Measurements from ENCODE around the gene MAP4K1.
"Not testable (repeated sequence)": the region's sequence is repeated elsewhere in the genome, so short reads cannot be mapped to it uniquely, and the experiment has no call there.

MAP4K1 gene

DNA sequence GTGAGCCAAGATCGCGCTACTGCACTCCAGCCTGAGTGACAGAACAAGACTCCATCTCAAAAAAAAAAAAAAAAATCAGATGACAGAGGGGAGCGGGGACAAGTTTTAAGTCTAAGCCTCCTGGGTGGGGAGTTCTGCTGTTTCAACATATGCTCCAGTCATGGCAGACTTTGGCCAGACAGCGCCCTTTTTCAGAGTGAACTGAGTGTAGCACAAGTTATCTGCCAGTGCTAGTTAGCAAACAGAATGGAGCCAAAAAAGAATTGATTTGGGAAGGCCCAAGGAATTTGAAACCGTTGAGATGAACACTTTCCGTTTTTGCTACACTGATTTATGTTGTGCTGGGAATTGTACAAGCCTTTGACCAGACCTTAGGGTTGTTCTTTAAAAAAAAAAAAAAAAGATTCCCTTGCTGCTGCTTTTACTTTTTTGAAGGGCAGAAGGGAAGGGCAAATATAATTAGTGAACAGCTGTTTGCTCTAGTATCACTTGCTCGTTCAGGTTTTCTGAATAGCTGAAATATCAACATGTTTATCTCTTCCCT lies 35.3 kb upstream of the MAP4K1 start:
- DNase-seq (ENCODE audit: low spot score) = no peak

DNA sequence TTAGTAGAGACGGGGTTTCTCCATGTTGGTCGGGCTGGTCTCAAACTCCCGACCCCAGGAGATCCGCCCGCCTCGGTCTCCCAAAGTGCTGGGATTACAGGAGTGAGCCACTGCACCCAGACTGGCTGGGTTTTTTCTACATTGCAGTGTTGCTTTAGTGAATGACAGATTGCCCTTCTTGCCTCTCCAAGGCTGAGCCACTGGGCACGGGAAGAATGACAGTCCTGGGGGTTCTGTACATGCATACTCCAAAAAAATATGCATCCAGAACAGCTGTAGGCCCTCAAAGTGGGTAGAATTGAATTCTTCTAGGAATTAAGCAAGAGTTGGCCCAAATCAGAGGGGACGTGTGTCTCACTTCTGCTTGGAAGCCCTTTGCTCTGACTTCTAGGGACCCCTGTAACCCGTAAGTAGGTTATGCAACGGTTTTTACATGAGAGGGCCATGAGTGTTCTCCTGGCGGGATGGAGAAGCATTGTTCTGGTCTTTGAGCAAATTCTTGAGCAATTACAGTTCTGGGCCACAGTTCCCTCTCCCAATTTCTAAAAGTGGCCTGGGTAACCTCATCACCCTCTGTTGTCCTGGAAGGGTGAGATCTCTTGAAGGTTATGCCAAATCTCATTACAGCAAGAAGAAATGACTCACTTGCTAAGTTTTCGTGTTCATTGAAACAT lies 33.3 kb upstream of the MAP4K1 start:
- DNase-seq (ENCODE audit: low spot score) = no peak

DNA sequence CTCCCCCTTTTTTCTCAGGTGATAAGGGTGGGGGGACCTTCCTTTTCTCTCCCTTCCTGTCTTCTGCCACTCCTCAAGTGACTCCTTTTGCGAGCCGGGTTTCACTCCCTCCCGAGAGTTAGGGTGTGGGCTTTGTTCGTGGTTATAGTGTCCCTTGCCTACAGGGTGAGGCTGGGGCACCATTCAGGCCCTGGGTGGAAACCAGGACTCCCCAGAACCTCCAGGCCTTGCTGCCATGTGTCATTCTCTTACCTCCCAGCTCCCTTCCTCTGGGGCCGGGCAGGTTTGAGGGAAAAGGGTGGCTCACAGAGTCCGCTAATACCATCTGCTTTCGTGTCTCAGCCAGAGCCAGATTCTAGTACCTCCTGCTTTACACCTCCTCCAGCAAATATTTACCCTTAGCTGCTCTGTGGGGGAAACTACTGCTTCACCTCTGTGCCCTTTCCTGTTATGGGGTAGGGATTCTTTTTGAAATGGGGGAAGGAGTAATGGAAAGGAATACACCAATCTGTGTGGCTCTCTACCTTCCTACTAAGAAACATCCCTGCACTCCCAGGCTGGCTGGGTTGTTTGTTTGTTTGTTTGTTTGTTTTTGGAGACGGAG lies 32.5 kb upstream of the MAP4K1 start:
- DNase-seq (ENCODE audit: low spot score) = no peak

DNA sequence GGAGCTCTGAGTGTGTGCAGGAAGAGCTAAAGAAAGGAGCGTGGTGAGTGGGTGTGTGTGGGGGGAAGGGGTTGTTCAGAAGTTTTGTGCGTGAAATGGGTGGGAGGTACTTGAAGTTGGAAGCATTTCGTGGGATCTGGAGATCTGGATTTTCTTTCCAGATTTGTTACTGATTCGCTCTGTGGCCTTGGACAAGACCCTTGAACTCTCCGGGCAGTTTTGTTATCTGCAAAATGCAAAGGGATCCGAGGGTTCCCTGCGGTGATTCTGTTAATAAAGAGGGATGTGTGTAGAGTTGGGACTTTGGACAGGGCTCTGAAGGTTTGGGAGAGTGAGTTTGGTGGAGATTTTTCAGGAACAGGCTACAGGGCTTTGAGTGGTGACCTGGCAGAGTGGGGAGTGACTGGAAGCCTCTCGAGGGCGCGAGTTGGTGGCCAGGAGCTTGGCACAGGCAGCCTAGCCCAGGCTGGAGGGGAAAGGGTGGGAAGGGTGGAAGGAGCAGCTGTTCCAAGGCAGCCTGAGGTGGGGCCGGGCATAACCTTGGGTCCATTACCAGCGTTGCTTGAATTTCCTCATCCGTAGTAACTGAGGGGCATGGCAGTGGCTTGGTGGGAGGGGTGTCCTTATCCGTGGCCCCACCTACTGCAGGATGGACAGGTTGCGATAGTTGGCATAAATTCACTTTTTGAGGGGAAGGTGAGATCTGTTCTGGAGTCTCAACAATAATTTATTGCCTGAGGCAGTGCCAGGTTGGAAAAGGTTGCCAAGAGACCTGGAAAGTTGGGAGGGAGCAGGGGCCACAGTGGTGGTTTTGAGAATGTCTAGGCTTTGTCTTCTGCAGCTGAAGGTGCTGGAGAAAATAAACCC lies 31.8 kb upstream of the MAP4K1 start:
- no peak for DNase-seq (ENCODE audit: low spot score)

DNA sequence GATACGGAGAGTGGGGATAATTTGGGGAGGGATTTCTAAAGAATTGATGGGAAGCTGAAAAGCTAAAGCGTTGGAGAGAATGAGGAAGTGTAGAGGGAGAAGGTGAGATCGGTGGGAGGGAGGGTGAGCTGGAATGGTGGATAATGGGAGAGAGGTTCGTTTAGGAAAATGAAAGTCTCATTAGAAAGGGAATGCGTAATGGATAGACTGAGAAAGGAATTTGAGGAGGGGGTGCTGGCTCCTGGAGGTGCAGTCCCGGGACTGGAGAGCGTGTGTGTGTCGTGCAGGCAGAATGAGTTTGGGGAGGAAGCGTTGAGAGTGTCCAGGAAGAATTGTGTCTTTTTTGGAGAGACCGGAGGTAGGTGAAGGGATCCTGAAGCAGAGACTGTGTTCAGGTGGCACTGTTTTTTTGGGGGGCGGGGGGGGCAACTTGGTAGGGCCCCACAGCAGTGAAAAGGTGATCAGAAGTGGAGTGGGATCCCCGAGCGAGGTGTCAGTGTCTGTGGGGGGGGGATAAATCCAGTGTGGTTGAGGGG lies 31.1 kb upstream of the MAP4K1 start:
- no peak for DNase-seq (ENCODE audit: low spot score)

DNA sequence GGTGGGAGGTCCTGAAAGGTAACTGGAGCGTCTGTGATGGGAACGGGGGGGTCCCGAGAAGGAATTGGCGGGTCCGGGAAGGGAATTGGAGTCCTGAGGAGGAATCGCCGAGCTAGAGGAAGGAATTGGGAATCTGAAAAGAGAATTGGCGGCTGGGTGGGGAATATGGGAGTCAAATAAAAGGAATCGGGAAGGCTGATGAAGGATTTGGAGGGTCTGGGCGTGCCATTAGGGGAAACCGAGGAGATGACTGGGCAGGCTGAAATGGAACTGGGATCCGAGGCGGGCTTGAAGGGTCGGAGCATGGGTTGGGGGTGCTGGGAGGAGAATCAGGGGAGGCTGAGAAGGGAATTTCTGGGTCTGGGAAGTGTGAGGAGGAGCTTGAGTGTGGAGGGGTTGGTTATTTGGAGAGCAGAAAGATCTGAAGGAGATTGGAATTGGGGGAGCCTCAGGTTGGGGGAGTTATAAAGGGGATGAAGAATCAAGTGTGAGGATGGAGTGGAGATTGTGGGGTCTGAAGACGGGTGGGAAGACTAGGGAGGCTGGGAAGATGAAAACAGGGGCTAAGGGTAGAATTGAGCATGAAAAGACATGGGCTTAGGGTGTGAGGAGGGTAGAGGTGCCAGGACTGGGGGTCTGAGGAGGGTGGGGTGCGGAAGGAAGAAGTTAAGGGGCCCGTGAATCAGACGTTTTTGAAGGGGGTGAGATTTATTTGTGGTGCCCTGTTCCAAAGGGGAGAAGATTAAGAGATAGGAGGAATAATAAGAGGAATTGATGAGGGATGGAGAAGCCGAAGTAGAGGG lies 30.4 kb upstream of the MAP4K1 start:
- no peak for DNase-seq (ENCODE audit: low spot score)

DNA sequence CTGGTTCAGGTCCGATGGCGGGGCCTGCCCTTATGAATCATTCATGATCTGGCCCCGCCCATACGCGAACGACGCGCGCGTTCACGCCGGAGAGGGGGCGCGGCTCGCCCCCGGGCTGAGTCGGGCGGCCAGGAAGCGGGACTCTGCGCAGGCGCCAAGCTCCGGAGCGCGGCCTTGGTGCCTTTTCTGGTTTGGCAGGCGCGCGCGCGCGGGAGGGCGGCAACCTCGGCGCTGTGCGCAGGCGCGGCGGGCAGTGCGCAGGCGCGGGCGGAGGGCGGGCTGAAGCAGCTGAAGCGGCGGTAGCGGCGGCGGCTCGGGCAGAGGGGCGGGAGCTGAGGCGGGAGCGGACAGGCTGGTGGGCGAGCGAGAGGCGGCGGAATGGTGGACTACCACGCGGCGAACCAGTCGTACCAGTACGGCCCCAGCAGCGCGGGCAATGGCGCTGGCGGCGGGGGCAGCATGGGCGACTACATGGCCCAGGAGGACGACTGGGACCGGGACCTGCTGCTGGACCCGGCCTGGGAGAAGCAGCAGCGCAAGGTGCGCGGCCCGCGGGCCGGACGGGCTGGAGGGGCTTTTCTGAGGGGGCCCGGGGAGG lies 29.7 kb upstream of the MAP4K1 start, which contains the start of gene ACTN4:
Gene ACTN4, plus strand, starts transcription at position 282 of the 598 bp plus-strand sequence. Its CDS starts 97 bp downstream, at position 379.
- DNase-seq (ENCODE audit: low spot score) = peak; percentile 93

DNA sequence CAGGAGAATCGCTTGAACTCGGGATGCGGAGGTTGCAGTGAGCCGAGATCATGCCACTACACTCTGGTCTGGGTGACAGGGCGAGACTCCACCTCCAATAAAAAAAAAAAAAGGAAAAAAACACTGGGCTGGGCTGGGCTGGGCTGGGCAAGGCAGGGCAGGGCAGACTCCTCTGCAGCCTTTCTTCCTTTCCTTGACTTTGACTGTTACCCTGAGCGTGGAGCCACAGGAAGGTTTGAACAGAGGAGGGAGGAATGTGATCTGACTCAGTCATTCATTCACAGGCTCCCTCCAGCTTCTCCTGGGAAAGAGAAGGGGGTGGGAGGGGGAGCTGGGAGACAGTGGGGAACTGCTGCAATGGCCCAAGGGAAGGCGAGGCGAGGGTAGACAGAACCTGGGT lies 27.0 kb upstream of the MAP4K1 start:
- DNase-seq (ENCODE audit: low spot score) = no peak

DNA sequence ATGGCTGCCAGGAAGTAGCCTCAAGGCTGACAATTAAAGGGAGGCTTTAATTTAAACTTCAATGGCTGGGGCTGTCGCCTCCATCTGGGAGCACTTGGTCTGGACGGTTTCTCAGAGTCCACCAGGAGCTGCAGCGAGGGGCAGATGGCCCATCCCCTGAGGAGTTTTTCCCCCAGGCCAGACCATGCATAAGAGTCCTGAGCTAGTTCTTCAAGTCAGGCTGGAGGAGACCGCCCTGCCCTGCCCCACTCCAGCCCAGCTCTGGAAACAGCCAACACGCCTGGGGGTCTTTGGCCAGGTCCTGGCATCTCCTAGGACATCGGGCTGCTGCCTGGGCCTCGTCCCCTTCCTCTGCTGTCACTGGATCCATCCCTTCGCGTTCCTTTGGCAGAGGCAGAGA lies 24.4 kb upstream of the MAP4K1 start:
- no peak for DNase-seq (ENCODE audit: low spot score)

DNA sequence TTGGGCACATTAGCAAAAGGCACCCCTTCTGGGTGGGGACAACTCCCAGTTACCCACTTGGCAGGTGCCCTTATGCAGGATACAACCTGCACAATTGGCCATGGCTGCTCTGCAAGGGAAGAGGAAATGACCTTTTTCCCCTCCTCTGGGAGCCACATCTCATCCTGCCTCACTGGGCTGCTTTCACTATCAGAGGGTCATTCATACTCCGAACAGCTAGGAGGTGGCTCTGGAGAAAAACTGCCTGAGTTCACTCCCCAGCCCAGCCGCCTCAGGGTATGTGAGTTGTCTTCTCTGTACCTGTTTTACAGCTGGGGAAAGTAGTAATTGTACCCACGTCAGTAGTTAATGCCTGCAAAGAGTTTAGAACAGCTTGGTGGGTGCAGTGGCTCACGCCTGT lies 22.6 kb upstream of the MAP4K1 start:
- no peak for DNase-seq (ENCODE audit: low spot score)

DNA sequence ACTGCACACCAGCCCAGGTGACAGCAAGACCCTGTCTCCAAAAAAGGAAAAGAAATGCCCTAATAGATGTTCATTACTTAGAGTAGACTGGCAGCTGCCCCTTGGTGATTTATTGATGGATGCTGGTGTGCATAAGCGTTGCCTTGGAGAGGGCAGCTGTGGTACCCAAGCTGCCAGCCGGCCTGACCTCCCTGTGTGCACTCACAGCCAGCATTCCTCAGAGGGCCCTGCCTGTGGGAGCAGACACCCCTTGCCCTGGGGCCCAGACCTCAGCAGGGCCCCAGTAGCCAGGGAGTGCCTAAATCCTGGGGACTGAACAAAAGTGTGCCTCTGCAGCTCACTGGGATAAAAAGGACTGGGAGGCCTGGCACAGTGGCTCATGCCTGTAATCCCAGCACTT lies 21.9 kb upstream of the MAP4K1 start:
- no peak for DNase-seq (ENCODE audit: low spot score)

DNA sequence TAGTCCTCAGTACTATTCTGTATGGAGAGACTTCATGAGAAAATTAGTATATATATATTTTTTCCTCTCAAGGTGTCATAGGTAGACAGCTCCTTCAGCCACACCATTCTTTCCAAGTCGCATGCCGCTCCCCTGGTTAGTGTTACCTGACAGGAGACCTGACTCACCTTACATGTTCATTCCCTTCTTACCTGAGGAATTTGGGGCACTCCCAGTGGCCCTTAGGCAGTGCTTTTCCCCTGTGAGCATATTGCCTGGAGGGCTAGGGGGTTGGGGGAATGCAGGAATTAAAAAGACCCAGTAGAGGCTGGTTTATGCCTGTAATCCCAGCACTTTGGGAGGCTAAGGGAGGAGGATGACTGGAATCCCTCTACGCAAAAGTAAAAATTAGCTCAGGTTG lies 20.7 kb upstream of the MAP4K1 start:
- DNase-seq (ENCODE audit: low spot score) = no peak

DNA sequence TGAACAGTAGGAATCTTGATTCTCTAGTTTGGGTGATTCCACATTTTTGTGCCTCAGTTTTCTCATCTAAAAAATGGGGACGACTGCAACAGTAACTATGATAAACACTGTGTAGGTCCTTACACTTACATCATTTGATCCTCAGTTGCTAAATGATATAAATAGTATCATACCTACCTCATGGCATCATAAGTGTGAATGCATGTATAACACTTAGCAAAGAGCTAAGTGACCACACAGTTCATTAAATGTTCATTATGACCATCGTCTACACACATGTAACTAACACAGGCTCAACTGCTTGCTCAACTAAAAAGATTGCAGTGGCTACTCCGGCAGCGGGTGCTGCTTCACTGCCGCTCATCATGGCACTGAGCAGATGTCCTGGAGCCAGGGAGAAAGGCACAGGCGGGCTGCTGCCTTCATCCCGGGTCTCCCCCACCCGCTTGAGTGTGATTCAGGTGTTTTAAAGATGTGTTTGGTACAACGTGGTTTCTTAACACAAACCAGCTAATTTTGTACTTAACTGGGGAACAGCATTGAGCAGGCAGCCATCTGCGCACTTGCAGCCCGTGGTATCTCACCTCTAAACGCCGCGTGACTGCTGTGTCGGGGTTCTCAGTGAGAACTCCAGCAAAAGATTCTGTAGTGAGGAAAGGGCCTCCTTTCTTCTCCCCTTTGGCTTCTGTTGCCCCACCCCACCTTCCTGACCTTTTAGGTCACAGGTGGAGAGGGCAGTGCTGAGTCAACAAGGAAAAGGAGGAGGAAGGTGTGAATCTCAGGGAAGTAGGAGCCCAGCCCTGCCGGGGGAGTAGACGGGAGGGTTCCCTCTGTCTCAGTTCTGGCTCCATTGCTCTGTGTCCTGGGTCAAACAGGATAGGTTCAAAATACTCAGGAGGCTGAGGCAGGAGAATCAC lies 18.0 kb upstream of the MAP4K1 start:
- no peak for DNase-seq (ENCODE audit: low spot score)

DNA sequence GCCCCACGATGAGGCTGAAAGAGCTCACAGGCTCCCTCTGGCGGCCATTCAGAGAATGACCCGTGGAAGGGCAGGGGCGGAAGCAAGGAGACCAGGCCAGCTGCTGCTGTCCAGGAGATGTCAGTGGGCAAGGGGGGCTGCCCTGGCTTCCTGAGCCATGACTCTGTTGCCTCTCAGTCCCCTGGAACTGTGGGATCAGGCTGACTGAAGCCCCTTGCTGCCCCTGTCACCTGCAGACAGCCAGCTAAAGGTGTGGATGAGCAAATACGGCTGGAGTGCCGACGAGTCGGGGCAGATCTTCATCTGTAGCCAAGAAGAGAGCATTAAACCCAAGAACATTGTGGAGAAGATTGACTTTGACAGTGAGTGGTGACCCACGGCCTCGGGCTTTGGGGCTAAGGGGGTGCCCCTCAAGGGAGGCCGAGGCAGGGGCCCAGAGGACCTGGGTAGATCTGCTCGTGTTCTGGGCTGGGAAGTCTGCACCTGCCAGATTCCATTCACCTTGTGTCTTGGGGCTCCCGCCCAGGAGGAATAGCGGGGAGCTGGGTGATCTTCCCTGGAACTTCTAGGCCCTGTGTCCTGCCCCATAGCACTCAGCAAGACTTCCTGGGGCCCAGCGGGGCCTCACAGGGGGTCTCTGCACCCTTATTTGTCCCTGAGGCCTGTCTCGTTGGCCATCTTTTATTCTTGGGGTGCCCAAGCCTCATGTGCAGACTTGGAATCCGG lies 17.2 kb upstream of the MAP4K1 start:
- DNase-seq (ENCODE audit: low spot score) = peak; percentile 64

DNA sequence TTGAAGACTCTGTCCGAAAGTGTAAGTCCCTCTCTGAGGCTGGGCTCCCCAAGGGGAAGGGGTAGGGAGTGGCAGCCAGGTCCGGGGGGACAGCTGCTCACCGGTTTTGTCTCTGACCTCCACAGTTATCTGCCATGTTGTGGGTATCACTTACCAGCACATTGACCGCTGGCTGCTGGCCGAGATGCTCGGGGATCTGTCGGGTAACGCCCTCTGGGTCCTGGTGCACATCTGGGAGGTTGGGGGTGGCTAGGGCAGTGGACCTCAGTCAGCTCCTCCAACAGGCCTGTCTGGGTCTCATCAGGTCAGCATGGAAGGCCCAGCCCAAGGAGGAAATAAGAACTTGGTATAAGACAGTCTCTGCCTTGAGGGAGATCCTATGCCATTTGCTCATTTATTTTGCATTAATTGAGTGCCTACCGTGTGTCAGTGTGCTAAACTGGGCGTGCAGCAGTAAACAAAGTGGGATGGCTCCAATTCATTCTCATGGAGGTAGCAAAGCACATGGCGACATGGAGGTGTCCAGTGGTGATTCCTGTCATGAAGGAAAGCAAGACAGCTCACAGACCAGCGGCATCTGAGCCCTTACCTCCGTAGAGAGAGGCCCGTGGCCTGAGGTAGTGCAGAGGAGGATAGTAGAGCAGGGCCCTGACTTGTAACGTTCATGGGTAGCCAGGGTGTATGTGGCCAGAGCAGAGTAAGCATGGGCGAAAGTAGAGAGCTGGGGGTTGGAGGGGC lies 14.9 kb upstream of the MAP4K1 start:
- DNase-seq (ENCODE audit: low spot score) = no peak

DNA sequence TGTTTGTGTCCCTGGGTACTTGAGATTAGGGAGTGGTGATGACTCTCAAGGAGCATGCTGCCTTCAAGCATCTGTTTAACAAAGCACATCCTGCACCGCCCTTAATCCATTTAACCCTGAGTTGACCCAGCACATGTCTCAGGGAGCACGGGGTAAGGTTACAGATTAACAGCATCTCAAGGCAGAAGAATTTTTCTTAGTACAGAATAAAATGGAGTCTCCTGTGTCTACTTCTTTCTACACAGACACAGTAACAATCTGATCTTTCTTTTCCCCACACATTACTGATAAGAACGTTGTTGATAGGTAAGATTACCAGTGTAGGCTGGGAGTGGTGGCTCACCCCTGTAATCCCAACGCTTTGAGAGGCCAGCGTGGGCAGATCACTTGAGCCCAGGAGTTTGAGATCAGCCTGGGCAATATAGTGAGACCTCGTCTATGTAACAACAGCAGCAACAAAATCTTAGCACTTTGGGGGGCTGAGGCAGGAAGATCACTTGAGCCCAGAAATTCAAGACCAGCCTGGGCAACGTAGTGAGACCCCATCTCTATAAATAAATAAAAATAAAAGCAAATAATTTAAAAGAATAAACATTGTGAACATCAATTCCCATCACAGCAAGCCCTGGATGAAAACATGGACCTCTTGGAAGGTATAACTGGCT lies 14.2 kb upstream of the MAP4K1 start:
- DNase-seq (ENCODE audit: low spot score) = peak; percentile 71

DNA sequence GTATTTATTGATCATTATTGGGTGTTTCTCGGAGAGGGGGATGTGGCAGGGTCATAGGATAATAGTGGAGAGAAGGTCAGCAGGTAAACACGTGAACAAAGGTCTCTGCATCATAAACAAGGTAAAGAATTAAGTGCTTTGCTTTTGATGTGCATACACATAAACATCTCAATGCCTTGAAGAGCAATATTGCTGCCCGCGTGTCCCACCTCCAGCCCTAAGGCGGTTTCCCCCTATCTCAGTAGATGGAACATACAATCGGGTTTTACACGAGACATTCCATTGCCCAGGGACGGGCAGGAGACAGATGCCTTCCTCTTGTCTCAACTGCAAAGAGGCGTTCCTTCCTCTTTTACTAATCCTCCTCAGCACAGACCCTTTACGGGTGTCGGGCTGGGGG lies 13.5 kb upstream of the MAP4K1 start:
- DNase-seq (ENCODE audit: low spot score) = not testable (repeated sequence)

DNA sequence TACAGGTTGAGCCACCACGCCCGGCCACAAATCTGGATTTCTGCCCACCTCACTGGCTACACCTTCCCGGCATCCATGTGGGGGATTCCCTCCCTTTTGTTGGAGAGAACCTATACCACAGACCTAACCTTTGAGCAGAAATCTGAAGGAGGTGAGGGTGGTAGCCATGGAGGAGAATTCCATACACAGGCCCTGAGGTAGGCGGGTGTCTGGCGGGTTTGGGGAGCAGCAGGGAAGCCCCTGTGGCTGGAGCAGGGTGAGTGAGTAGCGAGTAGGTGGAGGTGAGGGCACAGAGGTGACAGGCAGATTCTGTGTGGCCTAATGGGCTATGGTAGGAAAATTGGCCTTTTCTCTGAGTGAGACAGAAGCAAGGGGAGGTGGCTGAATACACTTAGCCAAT lies 11.8 kb upstream of the MAP4K1 start:
- DNase-seq (ENCODE audit: low spot score) = no peak
